Neural cell (in vitro differentiated cells): ENCODE measurements around the gene PPIF. TPM values are rescaled to one million over a fixed set of nuclear protein-coding genes. Genes with fewer than 3 reads are reported as not detected.

ENCODE experiments used
- H2AFZ ChIP-seq: fragments of 200-600, 300-800 bp; sonication (generic), shearing (Covaris generic); 2 replicates; pipeline ENCODE4 v1.6.0; 2014; ENCODE audit warnings: low read depth, mild to moderate bottlenecking, antibody characterized with exemption, low read length, moderate library complexity
- H3F3A ChIP-seq: fragments of 200-600 bp; shearing (Covaris generic); 2 replicates; pipeline ENCODE4 v1.6.1; 2016; ENCODE audit warnings: mild to moderate bottlenecking, moderate library complexity, mixed read lengths, antibody characterized with exemption, low read length; ENCODE audit not compliant: insufficient read depth, poor library complexity, severe bottlenecking
- H3K27ac ChIP-seq: fragments of 200-600, 300-800 bp; sonication (generic), shearing (Covaris generic); 2 replicates; pipeline ENCODE4 v1.5.1; 2014; ENCODE audit warnings: mild to moderate bottlenecking, low read length, moderate library complexity
- H3K27me3 ChIP-seq: fragments of 300-800, 200-600 bp; sonication (generic), shearing (Covaris generic); 2 replicates; pipeline ENCODE4 v1.6.0; 2014; ENCODE audit warnings: mild to moderate bottlenecking, low read depth, low read length, moderate library complexity; ENCODE audit not compliant: insufficient read depth
- H3K36me3 ChIP-seq: fragments of 300-800, 200-600 bp; sonication (generic), shearing (Covaris generic); 2 replicates; pipeline ENCODE4 v1.5.1; 2014; ENCODE audit warnings: mild to moderate bottlenecking, antibody characterized with exemption, low read length, moderate library complexity; ENCODE audit not compliant: insufficient read depth
- H3K4me2 ChIP-seq: fragments of 300-800, 200-600 bp; sonication (generic), shearing (Covaris generic); 2 replicates; pipeline ENCODE4 v1.6.0; 2014; ENCODE audit warnings: mild to moderate bottlenecking, low read length
- H3K4me3 ChIP-seq: fragments of 300-800, 200-600 bp; sonication (generic), shearing (Covaris generic); 2 replicates; pipeline ENCODE4 v1.5.1; 2014; ENCODE audit warnings: mild to moderate bottlenecking, low read length, moderate library complexity
- H3K79me2 ChIP-seq: fragments of 200-600 bp; shearing (Covaris generic); replicated peaks from 2 replicates; pipeline ENCODE4 v1.6.0; 2014; ENCODE audit warnings: mild to moderate bottlenecking, low read length, moderate library complexity; ENCODE audit not compliant: insufficient read depth
- H3K9ac ChIP-seq: fragments of 300-800, 200-600 bp; sonication (generic), shearing (Covaris generic); 2 replicates; pipeline ENCODE4 v1.6.1; 2016; ENCODE audit warnings: mild to moderate bottlenecking, low read length, mixed read lengths
- H3K9me2 ChIP-seq: fragments of 200-600 bp; shearing (Covaris generic); 2 replicates; pipeline ENCODE4 v1.6.1; 2016; ENCODE audit warnings: mild to moderate bottlenecking, low read length, mixed read lengths; ENCODE audit not compliant: insufficient read depth
- H3K9me3 ChIP-seq: fragments of 200-600, 300-800 bp; sonication (generic), shearing (Covaris generic); 2 replicates; pipeline ENCODE4 v1.6.1; 2016; ENCODE audit warnings: mild to moderate bottlenecking, mixed run types, low read length, moderate library complexity, mixed read lengths
- H4K20me1 ChIP-seq: fragments of 200-600 bp; shearing (Covaris generic); 2 replicates; pipeline ENCODE4 v1.6.1; 2016; ENCODE audit warnings: mild to moderate bottlenecking, mixed run types; ENCODE audit not compliant: insufficient read depth
- CTCF ChIP-seq: fragments of 450-650 bp; IDR thresholded peaks from 2 replicates; pipeline ENCODE4 v1.5.1; 2014; ENCODE audit warnings: antibody characterized with exemption, mild to moderate bottlenecking, moderate library complexity; ENCODE audit not compliant: poor library complexity, severe bottlenecking
- EP300 ChIP-seq: fragments of 450-650 bp; conservative IDR thresholded peaks from 2 replicates; pipeline ENCODE4 v1.6.1; 2014; ENCODE audit warnings: antibody characterized with exemption, mild to moderate bottlenecking, moderate library complexity; ENCODE audit not compliant: poor library complexity, severe bottlenecking
- EZH2 ChIP-seq: fragments of 200-600, 300-800 bp; shearing (Covaris generic), sonication (generic); IDR thresholded peaks from 2 replicates; pipeline ENCODE4 v1.6.1; 2014; ENCODE audit warnings: antibody characterized with exemption, low read length, borderline replicate concordance, mild to moderate bottlenecking; ENCODE audit not compliant: insufficient read depth, poor library complexity, severe bottlenecking
- MXI1 ChIP-seq: fragments of 450-650 bp; conservative IDR thresholded peaks from 2 replicates; pipeline ENCODE4 v1.6.1; 2014; ENCODE audit warnings: antibody characterized with exemption, mild to moderate bottlenecking; ENCODE audit not compliant: poor library complexity, severe bottlenecking
- POLR2AphosphoS5 ChIP-seq: IDR thresholded peaks from 2 replicates; pipeline ENCODE4 v1.6.1; 2012
- RAD21 ChIP-seq: fragments of 450-650 bp; conservative IDR thresholded peaks from 2 replicates; pipeline ENCODE4 v1.6.1; 2014; ENCODE audit warnings: antibody characterized with exemption, mild to moderate bottlenecking, moderate library complexity
- REST ChIP-seq: IDR thresholded peaks from 2 replicates; pipeline ENCODE4 v1.6.1; 2012; ENCODE audit warnings: borderline replicate concordance
- SMC3 ChIP-seq: fragments of 450-650 bp; conservative IDR thresholded peaks from 2 replicates; pipeline ENCODE4 v1.6.1; 2014; ENCODE audit warnings: antibody characterized with exemption, mild to moderate bottlenecking, moderate library complexity; ENCODE audit not compliant: poor library complexity
- TAF1 ChIP-seq: IDR thresholded peaks from 2 replicates; pipeline ENCODE4 v1.6.1; 2012; ENCODE audit warnings: low read depth
- polyA plus RNA-seq: library from polyadenylated mRNA; depleted of rRNA; stranded (reverse); fragments of >200 nt; gene quantifications from 2 replicates; pipeline ENCODE4 v1.2.3, GENCODE V29; 2014

Gene PPIF
- polyA plus RNA-seq, 1 donor from 2014 or later: 13.6 TPM

GRCh38 chr10:79349072-79349491 is 1.8 kb downstream of the PPIF start:
- H3K36me3 ChIP-seq: no peaks in the 10 kb centered on the region
- H2AFZ ChIP-seq: no peak overlapping the region
- H3K4me3 ChIP-seq: no peak overlapping the region
- H4K20me1 ChIP-seq: no peaks in the 10 kb centered on the region
- no peaks in the 10 kb centered on the region for H3K79me2 ChIP-seq
- no peaks in the 10 kb centered on the region for H3K9me2 ChIP-seq
- H3K27ac ChIP-seq: no peak overlapping the region
- H3F3A ChIP-seq: no peaks in the 10 kb centered on the region
- no peaks in the 10 kb centered on the region for H3K27me3 ChIP-seq
- H3K9ac ChIP-seq: no peak overlapping the region
- H3K4me2 ChIP-seq: no peak overlapping the region
- TF ChIP-seq TAF1 (no peak), SMC3 (no peak), EZH2 (no peak), REST (no peak), POLR2AphosphoS5 (no peak), RAD21 (no peak), EP300 (no peak), CTCF (no peak), MXI1 (no peak)
- no peaks in the 10 kb centered on the region for H3K9me3 ChIP-seq

GRCh38 chr10:79349766-79350406 is 2.6 kb downstream of the PPIF start:
- Histone ChIP-seq H2AFZ (no peak overlapping the region), H3K9me3 (no peaks in the 10 kb centered on the region), H3K27ac (no peak overlapping the region), H3K79me2 (no peaks in the 10 kb centered on the region), H3F3A (no peaks in the 10 kb centered on the region), H3K9ac (no peak overlapping the region), H3K4me3 (no peak overlapping the region), H3K27me3 (no peaks in the 10 kb centered on the region), H4K20me1 (no peaks in the 10 kb centered on the region), H3K4me2 (no peak overlapping the region), H3K9me2 (no peaks in the 10 kb centered on the region), H3K36me3 (no peaks in the 10 kb centered on the region)
- no peak for TF ChIP-seq CTCF
- no peak for TF ChIP-seq EP300
- TF ChIP-seq MXI1: no peak
- no peak for TF ChIP-seq EZH2
- no peak for TF ChIP-seq SMC3
- TF ChIP-seq REST: no peak
- no peak for TF ChIP-seq POLR2AphosphoS5
- no peak for TF ChIP-seq RAD21
- no peak for TF ChIP-seq TAF1
